Right cardiac atrium (tissue), 5 donors: Measurements from ENCODE around the gene IL1A. TPM values are rescaled to one million over a fixed set of nuclear protein-coding genes. Genes with fewer than 3 reads are reported as not detected.
"Not testable (repeated sequence)": the region's sequence is repeated elsewhere in the genome, so short reads cannot be mapped to it uniquely, and the experiment has no call there.

ENCODE experiments used
- ATAC-seq, 2 donors: fragments of 200-7000 bp; cut with Tn5 transposase; one replicate each; pipeline versions ENCODE4 v1.8.0 to v1.9.1; 2020; ENCODE audit warnings: moderate library complexity in 2 of 2, mild to moderate bottlenecking in 1 of 2
- DNase-seq, 3 donors: peaks; one replicate each; pipeline ENCODE4 v3.0.0-alpha.2; 2020
- H3K27ac ChIP-seq: one replicate; pipeline ENCODE4 v1.5.1; 2013; ENCODE audit warnings: mild to moderate bottlenecking, low read length, control low read depth, moderate library complexity
- H3K27me3 ChIP-seq: one replicate; pipeline ENCODE4 v1.6.1; 2013; ENCODE audit not compliant: control insufficient read depth, insufficient read depth
- H3K4me1 ChIP-seq: one replicate; pipeline ENCODE4 v1.6.1; 2013; ENCODE audit warnings: low read length; ENCODE audit not compliant: control insufficient read depth, insufficient read depth
- H3K4me3 ChIP-seq: one replicate; pipeline ENCODE4 v1.5.1; 2013; ENCODE audit warnings: low read length, control low read depth
- H3K9me3 ChIP-seq: one replicate; pipeline ENCODE4 v1.6.1; 2013; ENCODE audit warnings: low read length; ENCODE audit not compliant: control insufficient read depth
- WGBS: extraction: QIAGEN DNeasy Blood & Tissue Kit; methylation state at CpG from one replicate; pipeline ENCODE4 v1.1.7; 2013; 5-methylcytosine and 5-hydroxymethylcytosine counted together
- intact Hi-C, 4 donors: fragments of 100-400 bp; cut with DNase I; formaldehyde crosslinking; loops; one replicate each; pipeline versions ENCODE4 v1.11.0 to v1.14.0; 2022 to 2023
- long read RNA-seq, 4 donors: library from polyadenylated mRNA; unstranded; transcript quantifications; one replicate each; pipeline ENCODE4 v2.0.0, GENCODE V29; 2020 to 2021
- polyA plus RNA-seq: library from polyadenylated mRNA; stranded (reverse); fragments of 200-250 nt; gene quantifications from one replicate; pipeline ENCODE4 v1.2.3, GENCODE V29; 2013
- total RNA-seq, 4 donors: library from RNA; stranded (reverse); fragmentation: NEBNext Ultra II Directional; extraction: Animal tissue kit (Norgen Biotek cat#: 25700); gene quantifications; one replicate each; pipeline ENCODE4 v1.2.1, GENCODE V29; 2021
- donor health status: healthy with polysubstance abuse.
- donor health status: DM: no; HTN: yes; CAD: no.
- donor health status: DM: no; HTN: no; CAD: no.
- donor health status: DM: no; HTN: yes; CAD: no; lungs with severe emphysema.
- donor health status: DM: yes; HTN: yes; CAD: no.

Gene IL1A
- total RNA-seq (not detected), polyA plus RNA-seq (not detected)
- long read RNA-seq, donor 1 = 0 reads
- long read RNA-seq, donor 2 = 0 reads
- long read RNA-seq, donor 3 = 0 reads
- long read RNA-seq, donor 4 = 0 reads

GRCh38 chr2:112784199-112785189 lies at the start of gene IL1A:
TSS of gene IL1A (minus strand) at chr2:112784493. CDS start at chr2:112783770, 723 bp downstream.
- H3K4me1 ChIP-seq = no peaks in the 10 kb centered on the region
- no peak within 1 kb of the TSS for H3K27ac ChIP-seq
- no peak for ATAC-seq
- no peak for DNase-seq
- H3K9me3 ChIP-seq = no peaks in the 10 kb centered on the region
- no peak within 1 kb of the TSS for H3K4me3 ChIP-seq
- intact Hi-C loops = no loop called here
- 44% methylated on average over 13 of the region's 13 CpGs for WGBS
- no peaks in the 10 kb centered on the region for H3K27me3 ChIP-seq

DNA sequence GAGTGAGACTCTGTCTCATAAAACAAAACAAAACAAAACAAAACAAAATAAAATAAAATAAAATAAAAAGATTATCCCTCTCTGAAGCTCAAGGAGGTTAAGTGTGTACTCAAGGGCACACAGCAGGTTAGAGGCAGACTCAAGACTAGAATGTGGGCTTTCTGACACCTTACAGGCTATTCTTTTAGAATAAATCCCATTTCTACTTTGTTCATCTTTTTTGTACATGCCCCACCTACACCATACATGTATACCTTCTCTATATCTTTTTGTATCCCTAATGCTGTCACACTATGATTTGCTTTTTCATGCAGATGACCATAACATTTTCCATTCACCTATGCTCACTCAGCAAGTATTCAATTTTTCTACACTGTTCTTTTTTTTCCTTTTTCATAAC lies 49.7 kb upstream of the IL1A start:
- no peak overlapping the region for H3K27ac ChIP-seq
- H3K4me1 ChIP-seq = no peaks in the 10 kb centered on the region
- intact Hi-C loops = no loop called here
- H3K9me3 ChIP-seq = no peaks in the 10 kb centered on the region
- H3K27me3 ChIP-seq = no peaks in the 10 kb centered on the region
- H3K4me3 ChIP-seq = no peak overlapping the region
- no peak for ATAC-seq
- DNase-seq = no peak

- H3K4me1 ChIP-seq, H3K27ac ChIP-seq, ATAC-seq, DNase-seq, H3K9me3 ChIP-seq, H3K4me3 ChIP-seq, H3K27me3 ChIP-seq, intact Hi-C loops: not testable (repeated sequence)
- 94% methylated on average over 5 of the region's 5 CpGs for WGBS
These were observed 49.3 kb upstream of the IL1A start for GRCh38 chr2:112833639-112833931.

DNA sequence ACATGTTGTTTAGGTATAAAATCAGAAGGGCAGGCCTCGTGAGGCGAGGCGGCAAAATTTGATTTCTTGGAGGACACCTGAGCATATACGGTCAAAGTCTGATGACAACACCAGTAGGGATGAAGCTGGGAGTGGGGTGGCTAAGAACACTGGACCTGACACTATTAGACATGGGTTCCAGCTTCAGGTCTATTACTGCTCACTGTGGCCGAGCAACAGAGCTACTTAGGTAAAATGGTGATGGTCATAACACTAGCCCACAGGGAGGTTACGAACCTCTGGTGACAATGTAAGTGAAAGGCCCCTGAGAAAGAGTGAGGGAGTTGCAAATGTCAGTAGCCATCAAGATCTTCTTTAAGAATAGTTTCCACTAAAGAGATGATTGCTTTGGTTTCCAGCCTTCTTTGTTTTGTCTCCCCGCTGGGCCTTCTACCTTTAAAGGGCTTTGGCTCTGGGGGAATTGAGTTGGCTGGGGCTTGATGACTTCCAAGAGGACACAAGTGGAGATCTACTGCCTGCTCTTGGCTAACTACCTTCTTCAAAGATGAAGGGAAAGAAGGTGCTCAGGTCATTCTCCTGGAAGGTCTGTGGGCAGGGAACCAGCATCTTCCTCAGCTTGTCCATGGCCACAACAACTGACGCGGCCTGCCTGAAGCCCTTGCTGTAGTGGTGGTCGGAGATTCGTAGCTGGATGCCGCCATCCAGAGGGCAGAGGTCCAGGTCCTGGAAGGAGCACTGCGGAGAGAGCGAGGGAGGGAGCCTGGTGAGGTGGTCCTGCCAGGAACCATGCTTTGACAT lies 48.7 kb upstream of the IL1A start:
- DNase-seq = no peak
- Histone ChIP-seq H3K9me3 (no peaks in the 10 kb centered on the region), H3K27me3 (no peaks in the 10 kb centered on the region), H3K4me1 (no peaks in the 10 kb centered on the region), H3K27ac (no peak overlapping the region), H3K4me3 (no peak overlapping the region)
- 95% methylated on average over 14 of the region's 14 CpGs for WGBS
- intact Hi-C loops = no loop called here
- ATAC-seq = no peak

DNA sequence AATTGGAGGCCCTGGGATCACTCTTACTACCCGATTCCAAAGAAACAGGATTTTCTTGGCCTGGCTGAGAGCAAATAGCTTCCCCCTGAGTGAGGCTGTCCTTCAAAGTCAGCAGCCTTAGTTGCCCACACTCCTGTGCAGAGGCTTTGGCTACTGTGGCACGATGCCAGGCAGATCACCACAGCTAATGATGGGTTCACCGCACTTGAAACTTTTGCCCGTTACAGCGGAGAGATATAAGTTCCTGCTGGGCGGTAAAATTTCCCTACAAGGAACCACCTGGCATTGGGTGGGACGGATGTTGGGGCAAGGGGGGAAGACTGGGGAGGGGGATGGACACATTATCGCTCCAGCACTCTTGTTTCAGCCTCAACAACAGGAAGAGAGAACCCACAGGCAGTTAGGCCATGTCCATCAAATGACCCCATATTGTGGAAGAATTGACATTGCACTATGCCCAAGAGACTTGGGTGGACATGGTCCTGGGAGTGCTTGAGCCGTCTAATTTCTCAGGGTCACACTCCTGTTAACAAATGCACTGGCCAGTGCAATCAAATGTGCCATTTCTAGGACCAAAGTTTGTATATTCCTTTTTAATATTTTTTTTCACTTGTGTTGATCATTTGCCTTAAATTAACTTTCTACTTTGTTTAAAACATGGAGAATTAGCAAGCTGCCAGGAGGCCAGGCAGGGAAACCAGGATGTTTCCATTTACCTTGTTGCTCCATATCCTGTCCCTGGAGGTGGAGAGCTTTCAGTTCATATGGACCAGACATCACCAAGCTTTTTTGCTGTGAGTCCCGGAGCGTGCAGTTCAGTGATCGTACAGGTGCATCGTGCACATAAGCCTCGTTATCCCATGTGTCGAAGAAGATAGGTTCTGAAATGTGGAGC lies 47.9 kb upstream of the IL1A start:
- no peak for DNase-seq
- no peaks in the 10 kb centered on the region for H3K27me3 ChIP-seq
- ATAC-seq = no peak
- 82% methylated on average over 15 of the region's 15 CpGs for WGBS
- intact Hi-C loops = no loop called here
- H3K4me3 ChIP-seq = no peak overlapping the region
- H3K4me1 ChIP-seq = no peaks in the 10 kb centered on the region
- no peak overlapping the region for H3K27ac ChIP-seq
- no peaks in the 10 kb centered on the region for H3K9me3 ChIP-seq

- DNase-seq = no peak
- no peak overlapping the region for H3K27ac ChIP-seq
These were observed 47.2 kb upstream of the IL1A start for GRCh38 chr2:112831513-112831845.

DNA sequence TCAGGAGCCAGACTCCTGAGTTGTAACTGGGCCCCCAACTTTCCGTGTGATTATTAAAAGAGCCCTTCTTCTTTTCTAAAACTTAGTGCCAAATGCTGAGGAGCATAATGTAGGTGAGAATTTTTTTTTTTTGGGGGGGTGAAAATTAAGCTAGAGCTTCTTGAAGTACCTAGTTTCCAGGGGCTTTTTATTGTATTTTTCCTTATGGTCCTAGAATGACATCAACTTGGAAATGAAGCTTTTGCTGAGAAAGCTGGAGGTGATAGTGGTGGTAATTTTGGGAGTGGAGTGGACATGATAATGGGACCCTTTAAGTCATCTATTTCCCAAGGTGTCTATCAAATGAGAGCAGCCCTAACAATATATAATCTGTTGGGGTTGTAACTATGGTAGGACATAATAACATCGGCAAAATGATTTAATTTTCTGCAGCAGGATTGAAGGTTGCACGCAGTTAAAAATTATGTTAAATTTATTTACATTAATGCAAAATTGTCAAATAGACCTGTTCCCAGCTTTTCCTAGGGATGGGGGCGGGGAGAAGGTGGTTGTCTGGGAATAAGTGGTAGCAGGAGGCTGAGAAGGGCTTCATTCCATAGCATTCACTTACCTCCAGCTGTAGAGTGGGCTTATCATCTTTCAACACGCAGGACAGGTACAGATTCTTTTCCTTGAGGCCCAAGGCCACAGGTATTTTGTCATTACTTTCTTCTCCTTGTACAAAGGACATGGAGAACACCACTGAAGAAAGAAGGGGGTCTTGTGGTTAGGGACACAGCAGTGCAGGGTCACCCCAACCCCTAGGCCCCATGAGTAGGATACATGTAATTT lies 46.6 kb upstream of the IL1A start:
- DNase-seq = no peak
- Histone ChIP-seq H3K9me3 (no peaks in the 10 kb centered on the region), H3K27ac (no peak overlapping the region), H3K4me3 (no peak overlapping the region), H3K4me1 (no peaks in the 10 kb centered on the region), H3K27me3 (no peaks in the 10 kb centered on the region)
- ATAC-seq = no peak
- 77% methylated on average over 5 of the region's 5 CpGs for WGBS
- intact Hi-C loops = no loop called here

More at GRCh38 chr2:112831513-112831845, 47.2 kb upstream of the IL1A start:
- Histone ChIP-seq H3K4me1 (no peaks in the 10 kb centered on the region), H3K4me3 (no peak overlapping the region), H3K9me3 (no peaks in the 10 kb centered on the region), H3K27me3 (no peaks in the 10 kb centered on the region)
- intact Hi-C loops = no loop called here
- no peak for ATAC-seq
- 30% methylated on average over 2 of the region's 2 CpGs for WGBS

- H3K4me1 ChIP-seq = peaks cover 1% of the 10 kb centered on the region
- no peak overlapping the region for H3K27ac ChIP-seq
- ATAC-seq (no peak), DNase-seq (no peak)
- H3K9me3 ChIP-seq = no peaks in the 10 kb centered on the region
- H3K4me3 ChIP-seq = no peak overlapping the region
- intact Hi-C loops = no loop called here
- WGBS = 96% methylated on average over 10 of the region's 10 CpGs
- no peaks in the 10 kb centered on the region for H3K27me3 ChIP-seq
These were observed 45.8 kb upstream of the IL1A start for GRCh38 chr2:112829961-112830681.

- DNase-seq (no peak), ATAC-seq (no peak)
- Histone ChIP-seq H3K4me3 (no peak overlapping the region), H3K4me1 (peaks cover 3% of the 10 kb centered on the region), H3K27ac (no peak overlapping the region), H3K27me3 (no peaks in the 10 kb centered on the region), H3K9me3 (no peaks in the 10 kb centered on the region)
- WGBS = 78% methylated on average over 5 of the region's 5 CpGs
- intact Hi-C loops = no loop called here
These were observed 45.0 kb upstream of the IL1A start for GRCh38 chr2:112829101-112829960.
